Measurements from ENCODE around the gene UNK.
"Not testable (repeated sequence)": the region's sequence is repeated elsewhere in the genome, so short reads cannot be mapped to it uniquely, and the experiment has no call there.

Gene UNK

GRCh38 chr17:75759457-75759856 is 25.1 kb upstream of the UNK start:
- TF ChIP-seq CTCF (conservative IDR thresholded peaks at IDR 0.05; ENCODE audit: control insufficient read depth, insufficient read depth, low read depth, low read length) = no peak
- DNase-seq (ENCODE audit: low read depth) = no peak
- no peak overlapping the region for H3K4me3 ChIP-seq (ENCODE audit: control insufficient read depth, low read depth, low read length)

DNA sequence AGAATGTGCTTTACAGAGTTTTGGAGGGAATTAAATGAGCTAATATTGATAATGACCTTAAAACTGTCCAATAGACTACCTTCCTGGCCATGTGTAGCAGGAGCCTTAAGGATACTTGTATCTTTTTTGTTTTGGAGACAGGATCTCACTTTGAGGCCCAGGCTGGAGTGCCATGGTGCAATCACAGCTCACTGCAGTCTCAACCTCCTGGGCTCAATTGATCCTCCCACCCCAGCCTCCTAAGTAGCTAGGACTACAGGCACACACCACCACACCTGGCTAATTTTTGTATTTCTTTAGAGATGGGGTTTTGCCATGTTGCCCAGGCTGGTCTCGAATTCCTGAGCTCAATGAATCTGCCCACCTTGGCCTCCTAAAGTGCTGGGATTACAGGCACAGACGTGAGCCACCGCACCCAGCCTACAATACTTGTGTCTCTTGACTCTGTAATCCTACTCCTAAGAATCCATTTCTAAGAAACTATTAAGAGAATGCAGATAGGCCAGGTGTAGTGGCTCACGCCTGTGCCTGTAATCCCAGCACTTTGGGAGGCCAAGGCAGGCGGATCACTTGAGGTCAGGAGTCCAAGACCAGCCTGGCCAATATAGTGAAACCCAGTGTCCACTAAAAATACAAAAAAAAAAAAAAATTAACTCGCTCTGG is 24.5 kb upstream of the UNK start:
- H3K4me3 ChIP-seq (ENCODE audit: control insufficient read depth, low read depth, low read length) = not testable (repeated sequence)

DNA sequence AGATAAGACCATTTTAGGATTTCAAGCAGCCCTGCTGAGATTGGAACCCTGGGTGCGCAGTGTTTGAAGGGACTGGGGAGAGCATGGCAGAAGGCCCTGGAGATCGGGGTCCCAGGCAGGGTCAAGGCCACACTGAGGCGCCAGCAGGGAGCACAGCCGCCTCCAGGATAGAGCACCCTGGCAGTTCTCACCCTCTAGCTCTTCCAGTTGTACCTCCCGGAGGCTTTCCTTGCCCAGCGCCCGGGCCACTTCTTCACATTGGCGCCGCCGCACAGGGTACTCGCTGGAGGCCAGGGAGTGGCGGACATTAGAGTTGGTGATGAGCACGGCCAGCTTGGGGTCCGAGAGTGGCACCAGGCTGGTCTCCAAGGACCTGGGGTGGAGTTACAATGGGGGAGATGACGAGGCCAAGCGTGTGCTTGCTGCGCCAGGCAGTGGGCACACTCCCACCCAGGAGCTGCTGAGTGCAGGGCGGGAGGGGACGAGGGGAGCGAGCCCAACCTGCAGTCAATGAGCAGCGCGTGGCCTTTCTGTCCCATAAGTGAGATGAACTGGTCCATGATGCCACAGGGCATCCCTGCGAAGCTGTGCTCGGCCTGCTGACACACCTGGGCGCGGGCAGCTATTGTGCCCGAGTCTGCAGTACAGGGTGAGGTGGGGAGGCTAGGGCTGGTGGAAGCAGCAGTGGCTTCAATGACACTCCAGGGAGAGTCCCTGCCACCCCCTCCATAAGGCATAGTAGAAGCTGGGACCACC is 21.9 kb upstream of the UNK start:
- DNase-seq (ENCODE audit: low read depth) = no peak
- no peak for TF ChIP-seq CTCF (conservative IDR thresholded peaks at IDR 0.05; ENCODE audit: control insufficient read depth, insufficient read depth, low read depth, low read length)

More for the DNA sequence above, 24.5 kb upstream of the UNK start:
- not testable (repeated sequence) for DNase-seq (ENCODE audit: low read depth)

GRCh38 chr17:75763269-75763607 is 21.4 kb upstream of the UNK start:
- no peak for DNase-seq (ENCODE audit: low read depth)
- no peak overlapping the region for H3K4me3 ChIP-seq (ENCODE audit: control insufficient read depth, low read depth, low read length)
- TF ChIP-seq CTCF (conservative IDR thresholded peaks at IDR 0.05; ENCODE audit: control insufficient read depth, insufficient read depth, low read depth, low read length) = no peak

More for the DNA sequence above, 21.9 kb upstream of the UNK start:
- no peak overlapping the region for H3K4me3 ChIP-seq (ENCODE audit: control insufficient read depth, low read depth, low read length)

- H3K4me3 ChIP-seq (ENCODE audit: control insufficient read depth, low read depth, low read length) = peak overlapping the region; percentile 49
- DNase-seq (ENCODE audit: low read depth) = no peak
These were observed 20.8 kb upstream of the UNK start for GRCh38 chr17:75763613-75764416.

DNA sequence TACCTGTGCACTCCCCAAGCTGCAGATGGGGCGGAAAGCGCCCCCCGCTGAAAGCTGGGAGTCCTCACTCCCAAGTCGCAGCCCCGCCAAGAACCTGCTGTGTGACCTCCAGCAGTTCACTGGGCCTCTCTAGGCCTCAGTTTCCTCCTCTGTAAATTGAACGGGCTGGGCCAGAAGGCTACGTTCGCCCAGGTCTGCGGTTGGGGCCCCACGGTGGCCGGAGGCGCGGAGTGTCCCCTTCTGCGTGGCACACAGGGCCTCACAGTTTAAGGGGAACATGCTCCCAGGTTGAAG is 20.2 kb upstream of the UNK start:
- peak overlapping the region; percentile 49 for H3K4me3 ChIP-seq (ENCODE audit: control insufficient read depth, low read depth, low read length)
- no peak for DNase-seq (ENCODE audit: low read depth)
- no peak for TF ChIP-seq CTCF (conservative IDR thresholded peaks at IDR 0.05; ENCODE audit: control insufficient read depth, insufficient read depth, low read depth, low read length)

More at GRCh38 chr17:75763613-75764416, 20.8 kb upstream of the UNK start:
- TF ChIP-seq CTCF (conservative IDR thresholded peaks at IDR 0.05; ENCODE audit: control insufficient read depth, insufficient read depth, low read depth, low read length) = no peak

All from fibroblast of mammary gland (primary cell).